HG03135 (cell line): ENCODE data around the gene SIGLEC6.
"Not testable (repeated sequence)": the region's sequence is repeated elsewhere in the genome, so short reads cannot be mapped to it uniquely, and the experiment has no call there.

Experiments used
- ATAC-seq: cut with Tn5 transposase; IDR thresholded peaks from one replicate; pipeline ENCODE4 v1.9.1; 2021; ENCODE audit warnings: mild to moderate bottlenecking, moderate library complexity; ENCODE audit not compliant: unreplicated experiment

The SIGLEC6 gene

GRCh38 chr19:51509823-51510660 lies 21.4 kb downstream of the SIGLEC6 start:
- ATAC-seq, result no peak

DNA sequence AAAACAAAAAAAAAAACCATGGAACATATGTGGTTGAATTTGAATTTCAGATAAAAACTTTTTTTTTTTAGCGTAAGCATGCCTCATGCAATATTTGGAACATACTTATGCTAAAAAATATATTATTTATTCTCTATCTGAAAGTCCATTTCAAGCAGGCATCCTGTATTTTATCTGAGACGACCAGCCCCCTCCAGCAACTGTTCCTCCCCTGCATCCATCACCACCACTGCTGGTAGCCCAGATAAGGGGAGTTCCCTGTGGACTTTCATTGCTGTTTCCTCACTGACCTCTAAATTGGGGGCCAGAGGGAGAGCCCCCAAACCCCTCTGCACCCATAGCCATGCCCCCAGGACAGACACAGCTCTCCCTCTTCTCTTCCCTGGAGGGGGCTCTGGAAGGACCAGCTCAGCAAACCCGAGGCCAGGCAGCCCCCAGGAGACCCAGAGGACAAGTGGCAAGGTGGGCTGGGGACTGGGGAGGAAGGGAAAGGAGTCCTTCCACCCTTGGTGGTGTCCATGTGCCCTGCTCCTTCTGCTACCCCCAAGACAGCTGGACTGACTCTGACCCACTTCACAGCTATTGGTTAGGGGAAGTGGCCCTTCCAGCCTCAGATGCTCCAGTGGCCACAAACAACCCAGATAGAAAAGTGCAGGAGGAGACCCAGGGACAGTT lies 23.3 kb downstream of the SIGLEC6 start:
- ATAC-seq, result no peak

DNA sequence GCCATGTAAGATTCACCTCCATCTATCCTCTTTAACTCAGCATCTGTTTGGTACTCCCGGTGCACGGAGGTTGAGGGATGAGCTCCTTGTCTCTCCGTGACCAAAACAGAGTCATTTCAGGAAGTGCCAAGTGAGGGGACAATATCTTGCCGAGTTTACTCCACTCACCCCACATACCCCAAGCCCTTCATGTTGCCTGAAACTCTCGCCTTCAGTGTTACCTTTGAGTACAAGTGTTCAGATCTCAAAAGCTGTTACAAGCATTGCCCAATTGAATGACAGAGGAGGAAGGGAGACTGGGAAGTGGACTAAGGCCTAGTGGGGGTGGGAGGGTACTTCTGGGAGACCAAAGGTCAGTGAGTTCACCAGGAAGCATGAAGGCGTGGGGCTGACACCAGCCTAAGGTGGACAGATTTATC lies 23.8 kb downstream of the SIGLEC6 start:
- no peak for ATAC-seq

GRCh38 chr19:51507192-51507591 lies 24.3 kb downstream of the SIGLEC6 start:
- no peak for ATAC-seq

DNA sequence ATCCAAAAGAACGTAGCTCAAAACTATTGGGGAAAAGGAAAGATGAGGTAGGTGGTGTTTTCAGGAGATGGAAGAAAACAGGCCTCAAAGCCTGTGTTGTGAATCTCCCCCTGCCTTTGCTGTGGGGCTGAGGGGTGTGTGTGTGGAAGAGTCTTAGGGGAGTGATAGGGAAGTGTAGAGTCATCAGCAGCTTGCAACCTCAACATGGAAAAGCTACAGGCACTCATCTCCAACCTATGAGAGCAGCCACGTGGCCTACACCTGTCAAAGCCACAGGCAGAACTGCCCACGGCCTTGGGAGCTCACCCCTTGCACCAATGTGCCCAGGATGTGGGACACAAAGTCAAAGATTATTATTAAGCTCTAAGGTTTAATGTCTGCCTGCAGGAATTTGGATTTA lies 25.6 kb downstream of the SIGLEC6 start:
- ATAC-seq, result no peak

GRCh38 chr19:51503896-51504295 lies 27.6 kb downstream of the SIGLEC6 start:
- no peak for ATAC-seq

DNA sequence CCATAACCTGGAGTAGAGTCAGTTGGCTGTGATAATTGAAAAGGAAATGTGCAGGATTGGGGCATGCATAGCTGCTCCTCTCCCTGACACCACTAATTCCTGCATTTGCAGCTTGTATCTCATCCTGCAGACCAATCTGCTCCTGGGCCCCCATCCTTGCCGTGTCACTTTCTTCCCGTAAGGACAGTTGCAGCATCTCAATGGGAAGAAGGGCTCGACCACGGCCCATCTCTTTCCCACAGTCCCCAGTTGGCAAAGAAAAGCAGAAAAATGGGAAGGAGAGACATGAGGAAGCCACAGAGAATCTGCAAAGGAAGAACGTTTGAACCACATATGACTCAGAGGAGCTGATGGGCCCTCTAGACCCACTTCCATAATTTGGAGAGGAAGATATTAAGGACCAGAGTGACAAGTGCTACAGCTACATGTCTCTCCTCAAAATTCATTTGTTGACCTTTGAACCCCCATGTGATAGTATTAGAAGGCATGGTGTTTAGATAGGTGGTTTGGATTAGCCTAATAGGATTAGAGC lies 28.1 kb downstream of the SIGLEC6 start:
- ATAC-seq, result no peak

GRCh38 chr19:51501594-51502263 lies 29.7 kb downstream of the SIGLEC6 start, which contains the start of gene SIGLEC12:
SIGLEC12 (minus strand) TSS chr19:51501800; CDS start chr19:51501733, 67 bp downstream.
- no peak for ATAC-seq

GRCh38 chr19:51500931-51501330 lies 30.5 kb downstream of the SIGLEC6 start:
- not testable (repeated sequence) for ATAC-seq

DNA sequence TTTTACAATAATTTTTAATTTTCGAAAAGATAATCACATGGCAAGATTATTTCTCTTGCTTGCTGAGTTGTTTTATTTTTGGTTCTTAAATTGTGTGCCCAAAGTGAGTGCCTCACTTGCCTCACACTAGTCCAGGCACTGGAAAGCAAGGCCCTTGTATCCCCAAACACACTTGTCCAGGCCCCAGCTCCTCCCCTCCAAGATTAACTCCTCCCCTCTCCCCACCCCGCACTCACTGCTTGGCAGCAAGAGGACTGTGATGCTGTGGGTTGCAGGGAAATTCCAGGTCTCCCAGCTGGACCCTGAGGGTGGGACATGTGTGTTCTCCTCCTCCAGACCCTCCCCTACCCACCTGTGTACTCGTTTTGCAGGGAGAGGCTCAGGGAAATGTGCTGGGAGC lies 33.8 kb downstream of the SIGLEC6 start:
- no peak for ATAC-seq

- no peak for ATAC-seq
Observed at GRCh38 chr19:51493776-51494175, 37.7 kb downstream of the SIGLEC6 start.

DNA sequence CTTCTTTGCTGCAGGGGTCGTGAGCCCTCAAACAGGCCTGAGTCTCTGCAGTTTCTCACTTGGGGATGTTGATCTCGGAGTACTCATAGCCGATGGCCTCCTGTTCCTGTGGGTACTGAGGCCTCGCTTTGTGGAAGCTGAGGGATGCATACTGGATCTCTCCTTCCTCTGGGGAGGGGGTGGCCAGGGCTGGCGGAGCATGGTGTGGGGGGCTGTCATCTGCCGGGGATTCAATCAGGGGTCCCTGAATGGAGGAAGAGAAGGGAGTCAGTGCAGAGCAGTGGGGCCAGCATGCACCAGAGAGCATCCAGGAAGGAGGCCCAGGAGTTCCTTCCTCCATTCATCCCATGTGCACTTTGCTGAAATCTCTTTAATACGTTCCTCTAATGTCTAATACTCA lies 39.9 kb downstream of the SIGLEC6 start:
- ATAC-seq, result no peak

DNA sequence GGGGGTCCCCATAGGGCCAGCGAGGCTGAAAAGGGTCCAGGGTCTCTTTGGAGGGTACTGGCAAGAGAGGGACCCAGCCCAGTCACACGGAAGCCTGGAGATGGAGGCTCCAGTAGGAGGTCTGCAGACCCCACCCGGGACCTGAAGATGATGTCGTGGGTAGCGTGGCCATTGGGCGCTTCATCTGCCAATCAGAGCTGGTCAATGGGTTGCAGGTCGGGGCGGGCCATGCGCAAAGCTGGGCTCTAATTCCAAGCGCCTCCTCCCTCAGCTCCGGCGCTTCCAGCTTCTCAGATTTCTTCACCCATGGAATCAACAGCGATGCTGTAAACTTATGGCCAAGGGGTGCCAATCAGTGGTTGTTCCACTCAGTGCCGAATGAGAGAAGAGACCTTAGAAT lies 40.8 kb downstream of the SIGLEC6 start:
- ATAC-seq, result no peak

DNA sequence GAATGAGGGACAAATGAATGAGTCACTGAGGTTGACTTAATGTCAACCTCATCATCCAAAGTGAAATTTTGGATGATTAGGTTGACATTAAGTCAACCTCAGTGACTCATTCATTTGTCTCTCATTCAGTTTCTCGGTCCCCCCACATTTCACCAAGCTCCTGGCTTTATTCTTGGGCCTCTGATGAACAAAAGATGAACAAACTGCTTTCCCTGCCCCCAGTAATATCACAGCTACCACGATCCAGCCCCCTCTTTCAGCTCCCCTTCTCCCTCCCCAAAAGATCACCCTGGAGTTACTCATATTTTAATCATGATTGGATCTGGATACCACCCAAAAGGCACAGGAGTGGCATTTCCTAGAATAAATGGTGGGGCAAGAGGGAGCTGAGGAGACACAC lies 42.4 kb downstream of the SIGLEC6 start:
- no peak for ATAC-seq

GRCh38 chr19:51488491-51488890 lies 43.0 kb downstream of the SIGLEC6 start:
- no peak for ATAC-seq

DNA sequence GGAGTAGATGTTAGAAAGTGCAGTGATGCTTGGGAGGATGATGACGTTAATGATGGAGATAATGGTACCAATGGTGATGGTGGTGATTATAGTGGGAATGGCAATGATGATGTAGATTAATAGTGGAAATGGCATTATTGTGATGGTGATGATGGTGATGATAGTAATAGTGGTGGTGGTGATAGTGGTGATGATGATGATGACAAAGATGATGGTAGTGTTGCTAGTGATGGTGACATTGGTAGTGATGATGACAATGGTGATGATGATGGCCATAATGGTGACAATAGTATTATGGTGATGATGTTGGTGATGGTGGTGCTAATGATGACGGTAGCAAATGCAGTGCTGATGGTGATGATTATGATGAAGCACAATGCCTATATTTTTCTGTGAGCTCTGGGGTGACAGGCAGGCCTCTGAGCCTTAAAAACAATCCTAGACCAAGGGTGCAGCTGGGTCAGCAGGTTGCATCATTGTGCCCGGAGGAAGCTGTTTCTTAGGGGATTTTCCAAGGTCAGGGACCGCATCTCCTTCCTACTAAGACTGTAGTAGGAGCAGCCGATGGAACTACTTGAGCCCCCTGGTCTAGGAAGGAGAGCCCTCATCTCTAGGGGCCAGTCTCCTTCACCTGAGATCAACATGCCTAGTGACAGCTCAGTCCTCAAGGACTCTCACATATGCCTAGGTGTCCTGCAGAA lies 45.4 kb downstream of the SIGLEC6 start:
- no peak for ATAC-seq

GRCh38 chr19:51480590-51480989 lies 50.9 kb downstream of the SIGLEC6 start:
- ATAC-seq, result no peak

GRCh38 chr19:51479531-51480331 lies 51.7 kb downstream of the SIGLEC6 start:
- no peak for ATAC-seq

DNA sequence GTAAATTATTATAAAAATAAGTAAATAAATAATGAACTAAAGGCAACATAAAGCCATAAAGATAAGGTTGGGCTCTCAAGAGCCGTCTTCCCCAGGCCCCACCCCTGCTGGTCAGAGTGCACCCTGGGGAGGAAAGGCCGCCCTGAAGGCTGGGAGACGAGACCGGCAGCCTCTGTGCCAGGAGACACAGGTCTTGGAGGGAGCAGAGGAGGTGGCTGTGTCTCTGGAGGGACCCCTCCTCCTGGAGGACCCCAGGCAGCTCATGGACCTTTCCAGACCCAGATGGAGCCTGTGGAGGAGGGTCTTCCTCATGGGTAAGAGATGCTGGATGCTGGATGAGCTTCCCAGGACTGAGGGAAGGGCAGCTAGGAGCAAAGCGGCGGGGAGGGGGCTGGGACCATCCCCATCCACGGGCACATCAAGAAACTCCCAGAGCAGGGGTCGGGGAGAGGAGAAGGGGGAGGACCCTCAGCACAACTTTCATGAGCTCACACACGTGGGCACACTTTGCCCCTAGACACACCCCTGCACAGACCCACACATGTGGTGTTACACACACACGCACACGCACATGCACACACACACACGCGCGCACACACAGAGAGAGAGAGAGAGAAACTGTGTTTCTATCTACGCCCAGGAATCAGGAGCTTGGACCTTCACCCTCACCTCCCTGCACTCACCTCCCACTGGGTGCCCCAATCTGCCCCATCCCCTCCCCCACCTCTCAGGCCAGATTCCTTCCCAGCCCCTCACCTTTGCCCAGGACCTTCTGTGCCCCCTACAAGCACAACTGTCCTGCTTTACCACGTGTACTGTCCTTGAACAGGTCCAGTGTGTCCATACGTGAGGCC lies 52.9 kb downstream of the SIGLEC6 start, which contains the start of gene CEACAM18:
Gene CEACAM18, plus strand, starts transcription at position 159 of the 854 bp plus-strand sequence.
- no peak for ATAC-seq
